ENCODE results near the gene ANKFY1.

DNA sequence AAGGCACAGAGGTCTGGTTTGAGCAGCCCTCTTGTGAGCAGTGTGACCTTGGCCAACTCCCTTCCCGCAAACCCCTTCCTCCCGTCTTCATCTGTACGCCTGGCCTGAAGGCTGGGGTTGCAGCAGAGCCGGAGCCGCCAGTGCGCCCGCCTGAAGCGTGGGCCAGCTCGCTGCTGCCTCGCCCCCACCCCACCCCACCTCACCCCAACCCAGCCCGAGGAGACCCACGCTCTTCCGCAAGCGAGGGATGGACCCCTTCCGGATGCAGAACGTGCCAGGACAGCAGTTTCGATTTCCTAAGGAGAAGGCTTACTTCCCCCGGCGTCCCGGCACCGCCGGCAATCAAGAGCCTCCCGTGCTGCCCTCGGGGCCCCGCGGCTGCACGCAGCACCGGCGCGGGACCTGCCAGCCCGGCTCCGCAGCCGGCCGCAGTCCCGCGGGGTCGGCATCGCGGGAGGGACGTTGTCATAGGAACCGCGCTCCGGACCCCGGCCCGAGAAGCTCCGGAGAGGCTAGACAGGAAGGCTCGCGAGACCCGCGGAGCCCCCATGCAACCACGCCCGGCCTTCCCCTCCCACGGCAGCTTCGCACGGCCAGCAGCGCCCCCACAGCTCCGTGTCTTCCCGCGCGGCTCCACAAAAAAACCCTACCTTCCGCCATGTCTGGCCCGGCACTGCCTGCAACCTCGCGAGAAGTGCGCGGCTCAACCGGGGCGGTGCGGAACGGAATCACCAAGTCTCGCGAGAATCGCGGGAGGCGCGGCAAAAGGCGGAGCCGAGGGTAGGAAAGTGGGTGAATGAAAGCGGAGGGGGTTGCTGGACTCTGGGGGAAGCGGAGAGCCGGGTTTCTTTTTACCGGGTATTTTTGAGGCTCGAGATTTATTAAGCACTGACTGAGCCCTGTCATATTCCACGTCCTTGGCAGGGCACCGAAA lies at the start of gene ANKFY1:
- TF ChIP-seq RARB (CRISPR knock-in tag; IDR thresholded peaks at IDR 0.05) (no peak), PPARA (CRISPR knock-in tag; IDR thresholded peaks at IDR 0.05; ENCODE audit: borderline replicate concordance) (no peak), ARNTL (CRISPR knock-in tag; IDR thresholded peaks at IDR 0.05; ENCODE audit: borderline replicate concordance, low read depth) (no peak), ZNF8 (CRISPR knock-in tag; IDR thresholded peaks at IDR 0.05) (no peak), TCF4 (CRISPR knock-in tag; IDR thresholded peaks at IDR 0.05; ENCODE audit: borderline replicate concordance) (no peak), POU6F1 (CRISPR knock-in tag; IDR thresholded peaks at IDR 0.05; ENCODE audit: borderline replicate concordance, low read depth) (no peak), ZFP30 (CRISPR knock-in tag; IDR thresholded peaks at IDR 0.05) (no peak), CREB5 (CRISPR knock-in tag; IDR thresholded peaks at IDR 0.05; ENCODE audit: low read depth) (no peak)

Data from SK-N-SH treated with all-trans-retinoic acid at 6 μM for 48 hours (cell line).